ENCODE data around the gene ATG5. TPM values are rescaled to one million over a fixed set of nuclear protein-coding genes. Genes with fewer than 3 reads are reported as not detected.
A peak's percentile ranks its signal among the peaks of the same experiment; 100 is the strongest.

ATG5 gene
- polyA plus RNA-seq, 1 of the 3 experiments (the other 2 are of a cell fraction) = 15.5 TPM

GRCh38 chr6:106161311-106161874, 164.2 kb downstream of the ATG5 start (continued):
- TF ChIP-seq, protein P1, sequence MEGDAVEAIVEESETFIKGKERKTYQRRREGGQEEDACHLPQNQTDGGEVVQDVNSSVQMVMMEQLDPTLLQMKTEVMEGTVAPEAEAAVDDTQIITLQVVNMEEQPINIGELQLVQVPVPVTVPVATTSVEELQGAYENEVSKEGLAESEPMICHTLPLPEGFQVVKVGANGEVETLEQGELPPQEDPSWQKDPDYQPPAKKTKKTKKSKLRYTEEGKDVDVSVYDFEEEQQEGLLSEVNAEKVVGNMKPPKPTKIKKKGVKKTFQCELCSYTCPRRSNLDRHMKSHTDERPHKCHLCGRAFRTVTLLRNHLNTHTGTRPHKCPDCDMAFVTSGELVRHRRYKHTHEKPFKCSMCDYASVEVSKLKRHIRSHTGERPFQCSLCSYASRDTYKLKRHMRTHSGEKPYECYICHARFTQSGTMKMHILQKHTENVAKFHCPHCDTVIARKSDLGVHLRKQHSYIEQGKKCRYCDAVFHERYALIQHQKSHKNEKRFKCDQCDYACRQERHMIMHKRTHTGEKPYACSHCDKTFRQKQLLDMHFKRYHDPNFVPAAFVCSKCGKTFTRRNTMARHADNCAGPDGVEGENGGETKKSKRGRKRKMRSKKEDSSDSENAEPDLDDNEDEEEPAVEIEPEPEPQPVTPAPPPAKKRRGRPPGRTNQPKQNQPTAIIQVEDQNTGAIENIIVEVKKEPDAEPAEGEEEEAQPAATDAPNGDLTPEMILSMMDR (IDR thresholded peaks at IDR 0.05) = no peak
- TF ChIP-seq RCOR1 (IDR thresholded peaks at IDR 0.05; ENCODE audit: low read length) (no peak), REST (IDR thresholded peaks at IDR 0.05; ENCODE audit: low read depth, low read length) (no peak), CHD2 (IDR thresholded peaks at IDR 0.05; ENCODE audit: low read length, partially characterized antibody) (no peak)

DNA sequence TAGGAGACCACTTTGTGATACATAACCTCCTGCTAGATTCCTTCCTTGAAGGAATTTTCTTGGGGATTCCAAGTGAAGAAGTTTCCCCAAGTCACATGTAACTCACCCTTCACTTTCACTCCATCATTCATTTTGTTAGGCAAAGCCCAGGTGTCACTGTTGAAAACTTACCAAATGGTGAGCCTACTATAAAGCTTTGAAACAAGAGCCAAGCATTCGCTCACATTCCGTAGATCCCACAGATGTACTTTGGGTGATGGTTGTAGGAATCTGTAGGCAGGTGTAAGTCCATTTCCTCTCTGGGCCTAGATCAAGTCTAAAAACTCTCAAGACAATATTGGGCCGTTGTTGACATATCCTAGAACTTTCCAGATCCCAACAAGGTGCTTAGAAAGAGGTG, 165.4 kb downstream of the ATG5 start:
- POLR2A ChIA-PET = no interaction called here

More for the DNA sequence above, 165.4 kb downstream of the ATG5 start:
- H3K9ac ChIP-seq = no peak overlapping the region
- no peaks in the 10 kb centered on the region for H3K27me3 ChIP-seq (ENCODE audit: insufficient read depth)
- peaks cover 8% of the 10 kb centered on the region for H3F3A ChIP-seq (replicated peaks; ENCODE audit: insufficient read depth)
- H3K4me1 ChIP-seq (ENCODE audit: control insufficient read depth in 1 of 2, insufficient read depth in 2 of 2, low read depth in 1 of 2, low read length in 1 of 2) = peaks cover 9 to 24% of the 10 kb centered on the region in 2 experiments; a peak in 3 of 4 replicates
- TF ChIP-seq SMC3 (IDR thresholded peaks at IDR 0.05; ENCODE audit: low read depth, low read length) (no peak), RFX5 (IDR thresholded peaks at IDR 0.05; ENCODE audit: low read length) (no peak), FOXM1 (IDR thresholded peaks at IDR 0.05; ENCODE audit: low read depth) (no peak), RAD21 (IDR thresholded peaks at IDR 0.05; ENCODE audit: low read length) (no peak), REST (IDR thresholded peaks at IDR 0.05; ENCODE audit: low read depth, low read length) (no peak)
- TF ChIP-seq, protein P1 (IDR thresholded peaks at IDR 0.05) = no peak
- H3K27ac ChIP-seq (ENCODE audit: low read depth in 2 of 2, low read length in 1 of 2) = peak overlapping the region in 1 of 2 experiments; percentile 76; a peak in 2 of 4 replicates
- no peaks in the 10 kb centered on the region for H4K20me1 ChIP-seq (ENCODE audit: insufficient read depth)
- no peaks in the 10 kb centered on the region for H3K9me3 ChIP-seq
- H3K79me2 ChIP-seq (ENCODE audit: insufficient read depth) = no peaks in the 10 kb centered on the region
- no peaks in the 10 kb centered on the region for H3K9me2 ChIP-seq
- DNase-seq = no peak
- no peak overlapping the region for H3K4me3 ChIP-seq (ENCODE audit: low read depth in 2 of 2, low read length in 1 of 2)
- H3K4me2 ChIP-seq = 0 out of 2 replicates have a peak overlapping the region, but pooled peaks have one; percentile 2
- CTCF ChIA-PET = no interaction called here
- H3K36me3 ChIP-seq (replicated peaks in 1 of 2; ENCODE audit: control insufficient read depth in 1 of 2, insufficient read depth in 2 of 2, low read length in 1 of 2) = no peaks in the 10 kb centered on the region
- H2AFZ ChIP-seq (ENCODE audit: low read depth) = no peak overlapping the region
- 72% methylated on average over 3 of the region's 3 CpGs for WGBS (ENCODE audit: low lambda C conversion rate)

Measured in SK-N-SH (cell line).